HEK293 (cell line): ENCODE results near the gene PTGES3L.
A peak's percentile ranks its signal among the peaks of the same experiment; 100 is the strongest.

ENCODE experiments used
- AEBP2 ChIP-seq: fragments of 450-650 bp; formaldehyde crosslinking; IDR thresholded peaks from 2 replicates; pipeline ENCODE4 v1.5.1; 2016; ENCODE audit warnings: missing biosample characterization, missing genetic modification characterization, borderline replicate concordance
- EGR2 ChIP-seq: fragments of 450-650 bp; formaldehyde crosslinking; IDR thresholded peaks from 2 replicates; pipeline ENCODE4 v1.5.1; 2016; ENCODE audit warnings: low read depth, missing biosample characterization, missing genetic modification characterization
- HIC1 ChIP-seq: fragments of 450-650 bp; formaldehyde crosslinking; IDR thresholded peaks from 2 replicates; pipeline ENCODE4 v1.5.1; 2016; ENCODE audit warnings: missing biosample characterization, missing genetic modification characterization
- MYNN ChIP-seq: fragments of 450-650 bp; formaldehyde crosslinking; IDR thresholded peaks from 2 replicates; pipeline ENCODE4 v1.5.1; 2016; ENCODE audit warnings: missing biosample characterization, missing genetic modification characterization, borderline replicate concordance
- MZF1 ChIP-seq: fragments of 450-650 bp; formaldehyde crosslinking; IDR thresholded peaks from 2 replicates; pipeline ENCODE4 v1.5.1; 2017; ENCODE audit warnings: missing biosample characterization, missing genetic modification characterization, borderline replicate concordance
- TSHZ1 ChIP-seq: fragments of 450-650 bp; formaldehyde crosslinking; IDR thresholded peaks from 2 replicates; pipeline ENCODE4 v1.5.1; 2016; ENCODE audit warnings: missing biosample characterization, missing genetic modification characterization, borderline replicate concordance
- ZBTB21 ChIP-seq: fragments of 450-650 bp; formaldehyde crosslinking; IDR thresholded peaks from 2 replicates; pipeline ENCODE4 v1.5.1; 2017; ENCODE audit warnings: missing biosample characterization, missing genetic modification characterization
- ZBTB48 ChIP-seq: fragments of 450-650 bp; formaldehyde crosslinking; IDR thresholded peaks from 2 replicates; pipeline ENCODE4 v1.5.1; 2016; ENCODE audit warnings: missing biosample characterization, missing genetic modification characterization
- ZEB2 ChIP-seq: fragments of 450-650 bp; formaldehyde crosslinking; IDR thresholded peaks from 2 replicates; pipeline ENCODE4 v1.5.1; 2016; ENCODE audit warnings: missing biosample characterization, missing genetic modification characterization
- ZNF132 ChIP-seq: fragments of 450-650 bp; formaldehyde crosslinking; IDR thresholded peaks from 2 replicates; pipeline ENCODE4 v1.5.1; 2017; ENCODE audit warnings: missing biosample characterization, missing genetic modification characterization, borderline replicate concordance
- ZNF140 ChIP-seq: fragments of 450-650 bp; formaldehyde crosslinking; IDR thresholded peaks from 2 replicates; pipeline ENCODE4 v1.5.1; 2016; ENCODE audit warnings: missing biosample characterization, missing genetic modification characterization
- ZNF223 ChIP-seq: fragments of 450-650 bp; formaldehyde crosslinking; IDR thresholded peaks from 2 replicates; pipeline ENCODE4 v1.5.1; 2016; ENCODE audit warnings: missing biosample characterization, missing genetic modification characterization
- ZNF292 ChIP-seq: fragments of 450-650 bp; formaldehyde crosslinking; IDR thresholded peaks from 2 replicates; pipeline ENCODE4 v1.5.1; 2016; ENCODE audit warnings: low read depth, missing biosample characterization, missing genetic modification characterization, borderline replicate concordance
- ZNF311 ChIP-seq: fragments of 450-650 bp; formaldehyde crosslinking; IDR thresholded peaks from 2 replicates; pipeline ENCODE4 v1.5.1; 2017; ENCODE audit warnings: missing biosample characterization, missing genetic modification characterization, borderline replicate concordance
- ZNF404 ChIP-seq: fragments of 450-650 bp; formaldehyde crosslinking; IDR thresholded peaks from 2 replicates; pipeline ENCODE4 v1.5.1; 2017; ENCODE audit warnings: missing biosample characterization, missing genetic modification characterization
- ZNF416 ChIP-seq: fragments of 450-650 bp; formaldehyde crosslinking; IDR thresholded peaks from 2 replicates; pipeline ENCODE4 v1.5.1; 2016; ENCODE audit warnings: missing biosample characterization, missing genetic modification characterization
- ZNF433 ChIP-seq: fragments of 450-650 bp; formaldehyde crosslinking; IDR thresholded peaks from 2 replicates; pipeline ENCODE4 v1.5.1; 2016; ENCODE audit warnings: missing biosample characterization, missing genetic modification characterization, low read depth
- ZNF610 ChIP-seq: fragments of 450-650 bp; formaldehyde crosslinking; IDR thresholded peaks from 2 replicates; pipeline ENCODE4 v1.5.1; 2016; ENCODE audit warnings: missing biosample characterization, missing genetic modification characterization, borderline replicate concordance
- ZNF707 ChIP-seq: fragments of 450-650 bp; formaldehyde crosslinking; IDR thresholded peaks from 2 replicates; pipeline ENCODE4 v1.5.1; 2016; ENCODE audit warnings: missing biosample characterization, missing genetic modification characterization
- ZNF776 ChIP-seq: fragments of 450-650 bp; formaldehyde crosslinking; IDR thresholded peaks from 2 replicates; pipeline ENCODE4 v1.5.0; 2017; ENCODE audit warnings: missing biosample characterization, missing genetic modification characterization, borderline replicate concordance
- ZNF777 ChIP-seq: fragments of 450-650 bp; formaldehyde crosslinking; IDR thresholded peaks from 2 replicates; pipeline ENCODE4 v1.5.1; 2017; ENCODE audit warnings: missing biosample characterization, missing genetic modification characterization, borderline replicate concordance
- ZNF792 ChIP-seq: fragments of 450-650 bp; formaldehyde crosslinking; IDR thresholded peaks from 2 replicates; pipeline ENCODE4 v1.5.1; 2016; ENCODE audit warnings: missing biosample characterization, missing genetic modification characterization
- ZSCAN30 ChIP-seq: fragments of 450-650 bp; IDR thresholded peaks from 2 replicates; pipeline ENCODE4 v1.5.1; 2018; ENCODE audit warnings: missing biosample characterization, mild to moderate bottlenecking, missing genetic modification characterization, moderate library complexity
- TF ChIP-seq, protein P1 (sequence below): fragments of 450-650 bp; formaldehyde crosslinking; conservative IDR thresholded peaks from 2 replicates; pipeline ENCODE4 v1.5.1; 2016; ENCODE audit warnings: low read depth, missing biosample characterization, missing genetic modification characterization
- TF ChIP-seq, protein P2 (sequence below): fragments of 450-650 bp; formaldehyde crosslinking; IDR thresholded peaks from 2 replicates; pipeline ENCODE4 v1.5.1; 2016; ENCODE audit warnings: missing biosample characterization, missing genetic modification characterization

Gene PTGES3L

DNA sequence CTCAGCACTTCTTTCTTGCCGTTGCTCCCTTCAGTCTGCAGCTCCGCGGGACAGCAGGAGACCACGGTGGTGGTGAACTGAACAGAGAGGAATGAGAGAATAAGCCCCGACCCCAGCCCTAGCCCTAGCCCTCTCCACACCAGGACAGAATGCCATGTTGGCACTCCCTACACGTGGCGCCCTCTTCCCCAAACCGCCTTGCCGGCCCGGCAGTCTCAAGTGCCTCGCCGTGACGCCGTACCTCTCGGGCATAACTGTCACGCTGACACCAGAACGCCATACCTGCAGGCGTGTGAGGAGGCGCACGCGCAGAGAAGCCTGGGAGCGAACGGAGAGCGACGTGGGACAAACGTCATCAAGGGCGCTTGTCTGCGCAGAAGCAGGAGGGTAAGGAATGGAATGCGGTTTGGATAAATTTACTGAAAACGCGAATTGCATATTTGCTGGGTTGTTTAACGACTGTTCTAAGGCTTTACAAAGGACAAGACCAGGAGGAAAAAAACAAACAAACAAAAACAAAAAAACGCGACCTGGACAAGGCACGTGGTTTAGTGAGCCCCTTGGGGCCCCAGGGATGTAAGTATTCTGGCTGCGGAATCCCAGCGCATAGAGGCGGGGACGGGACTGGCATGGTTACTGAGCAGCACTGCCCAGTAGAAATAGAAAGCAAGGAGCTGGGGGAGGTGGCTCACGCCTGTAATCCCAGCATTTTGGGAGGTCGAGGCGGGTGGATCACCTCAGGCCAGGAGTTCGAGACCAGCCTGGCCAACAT, 15.5 kb downstream of the PTGES3L start, which contains the start of gene AARSD1 (continued):
- no peak for TF ChIP-seq ZNF433 (tag by site-specific recombination)
- TF ChIP-seq EGR2 (tag by site-specific recombination): no peak
- no peak for TF ChIP-seq ZNF292 (tag by site-specific recombination)
- no peak; the same call in 1 of the 2 replicates for TF ChIP-seq MYNN (tag by site-specific recombination)
- TF ChIP-seq ZSCAN30 (tag by site-specific recombination): no peak
- TF ChIP-seq ZNF416 (tag by site-specific recombination): no peak
- no peak for TF ChIP-seq ZNF140 (tag by site-specific recombination)
- no peak for TF ChIP-seq ZNF777 (tag by site-specific recombination)
- peak; percentile 46; the same call in 1 of the 2 replicates for TF ChIP-seq ZNF610
- TF ChIP-seq ZNF132 (tag by site-specific recombination): no peak
- TF ChIP-seq TSHZ1: no peak
- no peak for TF ChIP-seq ZNF311 (tag by site-specific recombination)
- TF ChIP-seq MZF1 (tag by site-specific recombination): no peak
- TF ChIP-seq ZBTB21 (tag by site-specific recombination): peak; percentile 95
- no peak for TF ChIP-seq ZNF707
- TF ChIP-seq ZNF792: no peak
- TF ChIP-seq, protein P1, sequence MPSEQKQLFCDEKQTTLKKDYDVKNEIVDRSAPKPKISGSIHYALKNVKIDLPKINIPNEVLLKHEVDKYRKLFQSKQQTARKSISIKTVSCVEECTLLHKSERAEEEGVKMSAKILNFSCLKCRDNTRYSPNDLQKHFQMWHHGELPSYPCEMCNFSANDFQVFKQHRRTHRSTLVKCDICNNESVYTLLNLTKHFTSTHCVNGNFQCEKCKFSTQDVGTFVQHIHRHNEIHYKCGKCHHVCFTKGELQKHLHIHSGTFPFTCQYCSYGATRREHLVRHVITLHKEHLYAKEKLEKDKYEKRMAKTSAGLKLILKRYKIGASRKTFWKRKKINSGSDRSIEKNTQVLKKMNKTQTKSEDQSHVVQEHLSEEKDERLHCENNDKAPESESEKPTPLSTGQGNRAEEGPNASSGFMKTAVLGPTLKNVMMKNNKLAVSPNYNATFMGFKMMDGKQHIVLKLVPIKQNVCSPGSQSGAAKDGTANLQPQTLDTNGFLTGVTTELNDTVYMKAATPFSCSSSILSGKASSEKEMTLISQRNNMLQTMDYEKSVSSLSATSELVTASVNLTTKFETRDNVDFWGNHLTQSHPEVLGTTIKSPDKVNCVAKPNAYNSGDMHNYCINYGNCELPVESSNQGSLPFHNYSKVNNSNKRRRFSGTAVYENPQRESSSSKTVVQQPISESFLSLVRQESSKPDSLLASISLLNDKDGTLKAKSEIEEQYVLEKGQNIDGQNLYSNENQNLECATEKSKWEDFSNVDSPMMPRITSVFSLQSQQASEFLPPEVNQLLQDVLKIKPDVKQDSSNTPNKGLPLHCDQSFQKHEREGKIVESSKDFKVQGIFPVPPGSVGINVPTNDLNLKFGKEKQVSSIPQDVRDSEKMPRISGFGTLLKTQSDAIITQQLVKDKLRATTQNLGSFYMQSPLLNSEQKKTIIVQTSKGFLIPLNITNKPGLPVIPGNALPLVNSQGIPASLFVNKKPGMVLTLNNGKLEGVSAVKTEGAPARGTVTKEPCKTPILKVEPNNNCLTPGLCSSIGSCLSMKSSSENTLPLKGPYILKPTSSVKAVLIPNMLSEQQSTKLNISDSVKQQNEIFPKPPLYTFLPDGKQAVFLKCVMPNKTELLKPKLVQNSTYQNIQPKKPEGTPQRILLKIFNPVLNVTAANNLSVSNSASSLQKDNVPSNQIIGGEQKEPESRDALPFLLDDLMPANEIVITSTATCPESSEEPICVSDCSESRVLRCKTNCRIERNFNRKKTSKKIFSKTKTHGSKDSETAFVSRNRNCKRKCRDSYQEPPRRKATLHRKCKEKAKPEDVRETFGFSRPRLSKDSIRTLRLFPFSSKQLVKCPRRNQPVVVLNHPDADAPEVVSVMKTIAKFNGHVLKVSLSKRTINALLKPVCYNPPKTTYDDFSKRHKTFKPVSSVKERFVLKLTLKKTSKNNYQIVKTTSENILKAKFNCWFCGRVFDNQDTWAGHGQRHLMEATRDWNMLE (tag by site-specific recombination): no peak
- no peak for TF ChIP-seq ZNF223
- no peak for TF ChIP-seq AEBP2
- TF ChIP-seq, protein P2, sequence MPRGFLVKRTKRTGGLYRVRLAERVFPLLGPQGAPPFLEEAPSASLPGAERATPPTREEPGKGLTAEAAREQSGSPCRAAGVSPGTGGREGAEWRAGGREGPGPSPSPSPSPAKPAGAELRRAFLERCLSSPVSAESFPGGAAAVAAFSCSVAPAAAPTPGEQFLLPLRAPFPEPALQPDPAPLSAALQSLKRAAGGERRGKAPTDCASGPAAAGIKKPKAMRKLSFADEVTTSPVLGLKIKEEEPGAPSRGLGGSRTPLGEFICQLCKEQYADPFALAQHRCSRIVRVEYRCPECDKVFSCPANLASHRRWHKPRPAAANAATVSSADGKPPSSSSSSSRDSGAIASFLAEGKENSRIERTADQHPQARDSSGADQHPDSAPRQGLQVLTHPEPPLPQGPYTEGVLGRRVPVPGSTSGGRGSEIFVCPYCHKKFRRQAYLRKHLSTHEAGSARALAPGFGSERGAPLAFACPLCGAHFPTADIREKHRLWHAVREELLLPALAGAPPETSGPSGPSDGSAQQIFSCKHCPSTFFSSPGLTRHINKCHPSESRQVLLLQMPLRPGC: peak; percentile 86
- TF ChIP-seq HIC1 (tag by site-specific recombination): no peak
- no peak for TF ChIP-seq ZNF776
- peak; percentile 88; the same call in 1 of the 2 replicates for TF ChIP-seq ZBTB48 (tag by site-specific recombination)
- peak; percentile 71 for TF ChIP-seq ZEB2 (tag by site-specific recombination)
- TF ChIP-seq ZNF404: no peak
